Psoas muscle (tissue), 8 donors: Measurements from ENCODE around the gene FBXW2. TPM values are rescaled to one million over a fixed set of nuclear protein-coding genes. Genes with fewer than 3 reads are reported as not detected.

Experiments
- ATAC-seq, 4 donors: fragments of 200-7000 bp; cut with Tn5 transposase; one replicate each; pipeline ENCODE4 v1.9.1; 2020; ENCODE audit warnings: moderate library complexity in 3 of 4, mild to moderate bottlenecking in 2 of 4
- DNase-seq, 2 donors: peaks; one replicate each; pipeline ENCODE4 v3.0.0-alpha.2; 2020
- H3K27ac ChIP-seq: fragments of 200-600 bp; one replicate; pipeline ENCODE4 v1.8.0; 2022
- H3K27me3 ChIP-seq, 3 donors: fragments of 200-600 bp in 1 of 3; one replicate each; pipeline versions ENCODE4 v1.6.1 to v1.8.0; 2013 to 2022; ENCODE audit warnings: low read length in 2 of 3, mild to moderate bottlenecking in 2 of 3, moderate library complexity in 1 of 3; ENCODE audit not compliant: insufficient read depth in 3 of 3
- H3K36me3 ChIP-seq, 2 donors: fragments of 200-600 bp in 1 of 2; one replicate each; pipeline versions ENCODE4 v1.6.1 to v1.8.0; 2013 to 2022; ENCODE audit warnings: low read depth in 1 of 2, mild to moderate bottlenecking in 1 of 2, moderate library complexity in 1 of 2; ENCODE audit not compliant: insufficient read depth in 1 of 2
- H3K4me1 ChIP-seq: fragments of 200-600 bp; one replicate; pipeline ENCODE4 v1.8.0; 2022
- H3K4me3 ChIP-seq: fragments of 200-600 bp; one replicate; pipeline ENCODE4 v1.8.0; 2022; ENCODE audit warnings: mild to moderate bottlenecking
- H3K9me3 ChIP-seq: fragments of 200-600 bp; one replicate; pipeline ENCODE4 v1.8.0; 2022
- CTCF ChIP-seq: fragments of 200-600 bp; IDR thresholded peaks from one replicate; pipeline ENCODE4 v1.8.0; 2022; ENCODE audit warnings: antibody characterized with exemption
- WGBS, 3 donors: extraction: QIAGEN DNeasy Blood & Tissue Kit; methylation state at CpG; one replicate each; pipeline versions ENCODE4 v1.1.6 to v1.1.7; 2013; 5-methylcytosine and 5-hydroxymethylcytosine counted together
- intact Hi-C, 2 donors: fragments of 100-400 bp; cut with DNase I; formaldehyde crosslinking; loops; one replicate each; pipeline versions ENCODE4 v1.11.0 to v1.14.2; 2022
- polyA plus RNA-seq, 3 donors: library from polyadenylated mRNA; stranded (reverse); fragments of 200-250 nt; gene quantifications; one replicate each; pipeline ENCODE4 v1.2.3, GENCODE V29; 2013
- total RNA-seq, 4 donors: library from RNA; stranded (reverse); fragmentation: NEBNext Ultra II Directional in 2 of 4; extraction: Animal tissue kit (Norgen Biotek cat#: 25700) in 2 of 4; gene quantifications; one replicate each; pipeline versions ENCODE4 v1.2.1 to v1.2.4, GENCODE V29; 2021 to 2023
- donor health status: healthy with polysubstance abuse.
- donor health status: DM: no; HTN: no; CAD: no; lungs with moderate emphysema.
- donor health status: Bipolar disorder and iron deficiency.
- donor health status: healthy.
- donor health status: DM: yes; HTN: yes; CAD: no.
- donor health status: DM: no; HTN: no; CAD: no.
- donor health status: DM: no; HTN: no; CAD: no.
- donor health status: DM: yes; HTN: yes; CAD: no.

FBXW2 gene
- total and polyA plus RNA-seq, 7 donors, result 8.0 to 36.8 (median 25.3) TPM

- peak; percentile 29 for TF ChIP-seq CTCF
- no peak overlapping the region for H3K27ac ChIP-seq
- H3K27me3 ChIP-seq, result no peaks in the 10 kb centered on the region
- no peak overlapping the region for H3K4me3 ChIP-seq
- DNase-seq (no peak), ATAC-seq (no peak)
- 91 to 96% (median 93%) methylated on average over 6 of the region's 6 CpGs for WGBS, 3 donors
- intact Hi-C loops, result no loop called here
- H3K36me3 ChIP-seq, result no peaks in the 10 kb centered on the region
- H3K4me1 ChIP-seq, result no peaks in the 10 kb centered on the region
- no peaks in the 10 kb centered on the region for H3K9me3 ChIP-seq
Measured at GRCh38 chr9:120742951-120743416, 50.2 kb downstream of the FBXW2 start.

GRCh38 chr9:120741701-120742100, 51.5 kb downstream of the FBXW2 start:
- TF ChIP-seq CTCF, result no peak
- DNase-seq (no peak), ATAC-seq (no peak)
- 94 to 100% (median 99%) methylated on average over 1 of the region's 1 CpG for WGBS, 3 donors
- Histone ChIP-seq H3K4me1 (no peaks in the 10 kb centered on the region), H3K36me3 (no peaks in the 10 kb centered on the region), H3K27me3 (no peaks in the 10 kb centered on the region), H3K9me3 (no peaks in the 10 kb centered on the region), H3K27ac (no peak overlapping the region), H3K4me3 (no peak overlapping the region)
- intact Hi-C loops, result no loop called here

GRCh38 chr9:120741191-120741590, 52.0 kb downstream of the FBXW2 start:
- Histone ChIP-seq H3K27ac (no peak overlapping the region), H3K4me1 (no peaks in the 10 kb centered on the region), H3K27me3 (no peaks in the 10 kb centered on the region), H3K9me3 (no peaks in the 10 kb centered on the region), H3K36me3 (no peaks in the 10 kb centered on the region), H3K4me3 (no peak overlapping the region)
- WGBS, 3 donors, result 79 to 84% (median 80%) methylated on average over 1 of the region's 1 CpG
- DNase-seq (no peak), ATAC-seq (no peak)
- intact Hi-C loops, result no loop called here
- no peak for TF ChIP-seq CTCF

- no peak for TF ChIP-seq CTCF
- Histone ChIP-seq H3K27ac (no peak overlapping the region), H3K36me3 (no peaks in the 10 kb centered on the region), H3K27me3 (no peaks in the 10 kb centered on the region), H3K9me3 (no peaks in the 10 kb centered on the region), H3K4me3 (no peak overlapping the region), H3K4me1 (no peaks in the 10 kb centered on the region)
- intact Hi-C loops, result no loop called here
- DNase-seq (no peak), ATAC-seq (no peak)
Measured at GRCh38 chr9:120740132-120740531, 53.1 kb downstream of the FBXW2 start.

GRCh38 chr9:120737416-120738165, 55.6 kb downstream of the FBXW2 start:
- Histone ChIP-seq H3K27ac (no peak overlapping the region), H3K4me1 (no peaks in the 10 kb centered on the region), H3K36me3 (no peaks in the 10 kb centered on the region), H3K27me3 (no peaks in the 10 kb centered on the region), H3K9me3 (no peaks in the 10 kb centered on the region), H3K4me3 (no peak overlapping the region)
- ATAC-seq (no peak), DNase-seq (no peak)
- 89 to 97% (median 92%) methylated on average over 5 of the region's 5 CpGs for WGBS, 3 donors
- TF ChIP-seq CTCF, result no peak
- intact Hi-C loops, result no loop called here
